ENCODE data around the gene KRT37.

GRCh38 chr17:41439375-41439774 lies 15.0 kb upstream of the KRT37 start:
- no peak for TF ChIP-seq CTCF (IDR thresholded peaks at IDR 0.05)
- TF ChIP-seq POLR2A (IDR thresholded peaks at IDR 0.05), result no peak
- TF ChIP-seq POLR2AphosphoS5 (IDR thresholded peaks at IDR 0.05; ENCODE audit: insufficient read depth in 1 of 2, low read depth in 1 of 2), result no peak
